Posterior vena cava (tissue), 2 donors: ENCODE results near the gene RICTOR. TPM values are rescaled to one million over a fixed set of nuclear protein-coding genes. Genes with fewer than 3 reads are reported as not detected.

Experiments used
- DNase-seq: peaks from one replicate; pipeline ENCODE4 v3.0.0-alpha.2; 2020; ENCODE audit warnings: low spot score
- intact Hi-C, 2 donors: fragments of 100-400 bp; cut with DNase I; formaldehyde crosslinking; loops; one replicate each; pipeline versions ENCODE4 v1.14.1 to v1.14.2; 2022 to 2023
- long read RNA-seq, 2 donors: library from polyadenylated mRNA; unstranded; transcript quantifications; one replicate each; pipeline ENCODE4 v2.0.0, GENCODE V29; 2020 to 2021
- total RNA-seq, 2 donors: library from RNA; stranded (reverse); fragmentation: NEBNext Ultra II Directional; extraction: Animal tissue kit (Norgen Biotek cat#: 25700); gene quantifications; one replicate each; pipeline ENCODE4 v1.2.1, GENCODE V29; 2021
- donor health status: DM: yes; HTN: yes; CAD: no.
- donor health status: DM: yes; HTN: yes; CAD: no.

RICTOR gene
- 10 to 100 TPM; 37.0 to 50.1 TPM for total RNA-seq
- long read RNA-seq, donor 1, partial matches to known transcripts: 3 of 10 reads
- long read RNA-seq, donor 1, other reads (novel, unspliced or antisense): 7 of 10 reads
- long read RNA-seq, donor 2, partial matches to known transcripts: 10 of 14 reads
- long read RNA-seq, donor 2, other reads (novel, unspliced or antisense): 2 of 14 reads

- peak; percentile 97 for DNase-seq
- intact Hi-C loops: loop anchor here (5.0 to 10.0 kb wide), 2 partner anchors 57 to 59 kb away; no protein-coding TSS in a partner anchor
These were observed at the start of gene RICTOR for GRCh38 chr5:39074017-39074814. TSS of gene RICTOR (minus strand) at chr5:39074399. CDS start at chr5:39074377, 22 bp downstream.

GRCh38 chr5:39121922-39122321 is 47.7 kb upstream of the RICTOR start:
- intact Hi-C loops: no loop called here
- DNase-seq: no peak

- DNase-seq: no peak
- intact Hi-C loops: no loop called here
These were observed 47.1 kb upstream of the RICTOR start for GRCh38 chr5:39121315-39121714.

GRCh38 chr5:39120052-39120420 is 45.8 kb upstream of the RICTOR start:
- intact Hi-C loops: no loop called here
- DNase-seq: no peak

- intact Hi-C loops: no loop called here
- no peak for DNase-seq
These were observed 45.3 kb upstream of the RICTOR start for GRCh38 chr5:39119404-39120051.

GRCh38 chr5:39118638-39119037 is 44.4 kb upstream of the RICTOR start:
- no peak for DNase-seq
- intact Hi-C loops: no loop called here

- intact Hi-C loops: no loop called here
- DNase-seq: no peak
These were observed 43.2 kb upstream of the RICTOR start for GRCh38 chr5:39117401-39117800.

GRCh38 chr5:39116344-39117170 is 42.4 kb upstream of the RICTOR start:
- no peak for DNase-seq
- intact Hi-C loops: no loop called here

- no peak for DNase-seq
- intact Hi-C loops: no loop called here
These were observed 41.6 kb upstream of the RICTOR start for GRCh38 chr5:39115644-39116343.

GRCh38 chr5:39114155-39114554 is 40.0 kb upstream of the RICTOR start:
- intact Hi-C loops: no loop called here
- DNase-seq: no peak

GRCh38 chr5:39113354-39113953 is 39.3 kb upstream of the RICTOR start:
- DNase-seq: no peak
- intact Hi-C loops: no loop called here

GRCh38 chr5:39109606-39110005 is 35.4 kb upstream of the RICTOR start:
- intact Hi-C loops: no loop called here
- DNase-seq: no peak

- DNase-seq: no peak
- intact Hi-C loops: no loop called here
These were observed 34.8 kb upstream of the RICTOR start for GRCh38 chr5:39108987-39109386.

GRCh38 chr5:39107350-39107749 is 33.2 kb upstream of the RICTOR start:
- no peak for DNase-seq
- intact Hi-C loops: no loop called here

GRCh38 chr5:39106322-39106721 is 32.1 kb upstream of the RICTOR start:
- DNase-seq: no peak
- intact Hi-C loops: no loop called here

- intact Hi-C loops: no loop called here
- DNase-seq: no peak
These were observed 30.0 kb upstream of the RICTOR start for GRCh38 chr5:39104221-39104620.

GRCh38 chr5:39102684-39103155 is 28.5 kb upstream of the RICTOR start:
- intact Hi-C loops: no loop called here
- no peak for DNase-seq

GRCh38 chr5:39100851-39101396 is 26.7 kb upstream of the RICTOR start:
- intact Hi-C loops: no loop called here
- no peak for DNase-seq
